Hepatocyte (in vitro differentiated cells): ENCODE results near the gene RNF180.

Experiments
- EZH2 ChIP-seq: fragments of 200-600 bp; sonication (generic); IDR thresholded peaks from 2 replicates; pipeline ENCODE4 v1.6.1; 2016; ENCODE audit warnings: antibody characterized with exemption, mild to moderate bottlenecking, borderline replicate concordance
- TF ChIP-seq, protein P1 (sequence below): fragments of 200-600 bp; sonication (generic); IDR thresholded peaks from 2 replicates; pipeline ENCODE4 v1.5.1; 2016; ENCODE audit warnings: antibody characterized with exemption, mild to moderate bottlenecking; ENCODE audit not compliant: poor library complexity

DNA sequence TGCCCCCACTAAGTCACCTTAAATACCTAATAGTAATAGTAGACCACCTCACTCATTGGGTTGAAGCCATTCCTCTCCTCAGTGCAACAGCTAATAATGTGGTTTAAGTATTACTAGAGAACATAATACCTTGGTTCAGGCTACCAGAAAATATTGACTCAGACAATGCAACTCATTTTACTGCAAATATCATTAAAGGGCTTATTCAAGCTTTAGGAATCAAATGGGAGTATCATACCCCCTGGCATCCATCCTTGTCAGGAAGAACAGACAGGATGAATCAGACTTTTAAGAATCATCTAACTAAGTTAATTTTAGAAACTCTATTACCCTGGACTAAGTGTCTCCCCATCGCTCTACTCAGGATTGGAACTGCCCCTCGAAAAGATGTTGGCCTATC lies 6.8 kb upstream of the RNF180 start:
- TF ChIP-seq, protein P1, sequence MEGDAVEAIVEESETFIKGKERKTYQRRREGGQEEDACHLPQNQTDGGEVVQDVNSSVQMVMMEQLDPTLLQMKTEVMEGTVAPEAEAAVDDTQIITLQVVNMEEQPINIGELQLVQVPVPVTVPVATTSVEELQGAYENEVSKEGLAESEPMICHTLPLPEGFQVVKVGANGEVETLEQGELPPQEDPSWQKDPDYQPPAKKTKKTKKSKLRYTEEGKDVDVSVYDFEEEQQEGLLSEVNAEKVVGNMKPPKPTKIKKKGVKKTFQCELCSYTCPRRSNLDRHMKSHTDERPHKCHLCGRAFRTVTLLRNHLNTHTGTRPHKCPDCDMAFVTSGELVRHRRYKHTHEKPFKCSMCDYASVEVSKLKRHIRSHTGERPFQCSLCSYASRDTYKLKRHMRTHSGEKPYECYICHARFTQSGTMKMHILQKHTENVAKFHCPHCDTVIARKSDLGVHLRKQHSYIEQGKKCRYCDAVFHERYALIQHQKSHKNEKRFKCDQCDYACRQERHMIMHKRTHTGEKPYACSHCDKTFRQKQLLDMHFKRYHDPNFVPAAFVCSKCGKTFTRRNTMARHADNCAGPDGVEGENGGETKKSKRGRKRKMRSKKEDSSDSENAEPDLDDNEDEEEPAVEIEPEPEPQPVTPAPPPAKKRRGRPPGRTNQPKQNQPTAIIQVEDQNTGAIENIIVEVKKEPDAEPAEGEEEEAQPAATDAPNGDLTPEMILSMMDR, result no peak
- no peak for TF ChIP-seq EZH2
